Fibroblast of lung (primary cell): ENCODE data around the gene TMCO1.

Experiments used
- EZH2 ChIP-seq: IDR thresholded peaks from 2 replicates; pipeline ENCODE4 v1.5.1; 2012; ENCODE audit warnings: low read length, control low read depth, mild to moderate bottlenecking; ENCODE audit errors: missing control alignments
- TF ChIP-seq, protein P1 (sequence below), 2 donors: IDR thresholded peaks in 1 of 2; conservative IDR thresholded peaks in 1 of 2; 1 replicate in 1 of 2; 2 replicates in 1 of 2; pipeline ENCODE4 v1.5.1; 2011 to 2012; ENCODE audit warnings: low read length in 2 of 2, control low read depth in 1 of 2, inconsistent platforms in 1 of 2, low read depth in 1 of 2, mild to moderate bottlenecking in 1 of 2

DNA sequence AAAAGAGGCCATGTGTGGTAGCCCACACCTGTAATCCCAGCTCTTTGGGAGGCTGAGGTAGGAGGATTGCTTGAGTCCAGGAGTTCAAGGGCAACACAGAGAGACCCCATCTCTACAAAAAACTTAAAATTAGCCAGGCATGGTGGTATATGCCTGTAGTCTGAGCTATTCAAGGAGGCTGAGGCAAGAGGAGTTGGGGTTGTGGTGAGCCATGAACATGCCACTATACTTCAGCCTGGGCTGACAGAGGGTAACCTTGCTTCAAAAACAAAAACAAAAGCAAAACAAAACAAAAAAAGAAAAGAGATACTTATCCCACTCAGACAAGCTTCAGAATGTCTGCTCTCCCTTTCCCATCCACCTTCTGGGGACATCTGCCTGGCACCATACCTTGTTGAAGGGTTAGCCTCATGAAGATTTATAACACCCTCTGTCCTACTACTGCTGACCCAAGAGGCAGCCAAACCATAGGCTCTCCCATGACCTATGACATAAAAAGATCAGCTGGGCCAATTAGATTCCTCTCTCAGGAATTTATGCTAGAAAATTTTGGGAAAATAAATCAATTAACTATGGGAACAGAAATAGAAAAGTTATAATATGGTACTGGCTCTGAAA, 13.2 kb downstream of the TMCO1 start:
- TF ChIP-seq, protein P1, sequence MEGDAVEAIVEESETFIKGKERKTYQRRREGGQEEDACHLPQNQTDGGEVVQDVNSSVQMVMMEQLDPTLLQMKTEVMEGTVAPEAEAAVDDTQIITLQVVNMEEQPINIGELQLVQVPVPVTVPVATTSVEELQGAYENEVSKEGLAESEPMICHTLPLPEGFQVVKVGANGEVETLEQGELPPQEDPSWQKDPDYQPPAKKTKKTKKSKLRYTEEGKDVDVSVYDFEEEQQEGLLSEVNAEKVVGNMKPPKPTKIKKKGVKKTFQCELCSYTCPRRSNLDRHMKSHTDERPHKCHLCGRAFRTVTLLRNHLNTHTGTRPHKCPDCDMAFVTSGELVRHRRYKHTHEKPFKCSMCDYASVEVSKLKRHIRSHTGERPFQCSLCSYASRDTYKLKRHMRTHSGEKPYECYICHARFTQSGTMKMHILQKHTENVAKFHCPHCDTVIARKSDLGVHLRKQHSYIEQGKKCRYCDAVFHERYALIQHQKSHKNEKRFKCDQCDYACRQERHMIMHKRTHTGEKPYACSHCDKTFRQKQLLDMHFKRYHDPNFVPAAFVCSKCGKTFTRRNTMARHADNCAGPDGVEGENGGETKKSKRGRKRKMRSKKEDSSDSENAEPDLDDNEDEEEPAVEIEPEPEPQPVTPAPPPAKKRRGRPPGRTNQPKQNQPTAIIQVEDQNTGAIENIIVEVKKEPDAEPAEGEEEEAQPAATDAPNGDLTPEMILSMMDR (conservative IDR thresholded peaks at IDR 0.05 in 1 of 2, IDR thresholded peaks at IDR 0.05 in 1 of 2; ENCODE audit: low read depth in 1 of 2, low read length in 2 of 2), result no peak
- TF ChIP-seq EZH2, result no peak
